ENCODE data around the gene CASP6.

- TF ChIP-seq POLR2AphosphoS5 (IDR thresholded peaks at IDR 0.05; ENCODE audit: low read depth, low read length) (no peak), REST (IDR thresholded peaks at IDR 0.05; ENCODE audit: insufficient read depth in 1 of 2, low read depth in 2 of 2, low read length in 2 of 2) (no peak), SIN3A (IDR thresholded peaks at IDR 0.05; ENCODE audit: borderline replicate concordance, insufficient read depth, low read length) (no peak), TAF1 (IDR thresholded peaks at IDR 0.05; ENCODE audit: borderline replicate concordance, insufficient read depth, low read length) (no peak)
Observed at GRCh38 chr4:109698656-109699055, 4.6 kb downstream of the CASP6 start.

Measured in PFSK-1 (cell line).